Spinal cord (tissue), 10 donors: Measurements from ENCODE around the gene RGR. TPM values are rescaled to one million over a fixed set of nuclear protein-coding genes. Genes with fewer than 3 reads are reported as not detected.

ENCODE experiments used
- DNase-seq, 6 donors: peaks; one replicate each; pipeline versions ENCODE4 v3.0.0 to v3.0.0-alpha.2; 2013 to 2015; ENCODE audit warnings: low spot score in 6 of 6, low read depth in 4 of 6
- H3K27ac ChIP-seq: one replicate; pipeline ENCODE4 v1.5.1; 2013; ENCODE audit warnings: low read depth, low read length, control low read depth
- H3K27me3 ChIP-seq: one replicate; pipeline ENCODE4 v1.6.1; 2013; ENCODE audit warnings: low read length; ENCODE audit not compliant: control insufficient read depth, insufficient read depth
- H3K36me3 ChIP-seq: one replicate; pipeline ENCODE4 v1.6.1; 2013; ENCODE audit warnings: low read length; ENCODE audit not compliant: control insufficient read depth, insufficient read depth
- H3K4me1 ChIP-seq: one replicate; pipeline ENCODE4 v1.6.1; 2013; ENCODE audit warnings: low read length; ENCODE audit not compliant: control insufficient read depth, insufficient read depth
- H3K4me3 ChIP-seq: one replicate; pipeline ENCODE4 v1.5.1; 2013; ENCODE audit warnings: low read depth, low read length, control low read depth
- H3K9me3 ChIP-seq: one replicate; pipeline ENCODE4 v1.6.1; 2013; ENCODE audit warnings: low read length; ENCODE audit not compliant: control insufficient read depth, insufficient read depth
- WGBS: methylation state at CpG from one replicate; pipeline ENCODE4 v1.1.5; 2013; ENCODE audit warnings: missing lambda C conversion rate; ENCODE audit not compliant: insufficient coverage; 5-methylcytosine and 5-hydroxymethylcytosine counted together
- polyA plus RNA-seq, 2 donors: library from polyadenylated mRNA; unstranded; fragments of 120-200 nt; gene quantifications; one replicate each; pipeline ENCODE4 v1.2.1, GENCODE V29; 2013; ENCODE audit not compliant: insufficient read length in 2 of 2
- total RNA-seq, 2 donors: library from RNA; depleted of rRNA in 1 of 2; stranded (reverse); fragments of 120-200 nt in 1 of 2; fragments of >200 nt in 1 of 2; gene quantifications; one replicate each; pipeline versions ENCODE4 v1.2.3 to v1.2.4, GENCODE V29; 2013 to 2014
- donor health status: healthy.

Gene RGR
- total and polyA plus RNA-seq, 4 donors: 3.4 to 12.1 (median 6.3) TPM

GRCh38 chr10:84232376-84232775 is 12.5 kb upstream of the RGR start:
- Histone ChIP-seq H3K27ac (no peak overlapping the region), H3K4me3 (no peak overlapping the region), H3K36me3 (no peaks in the 10 kb centered on the region), H3K4me1 (no peaks in the 10 kb centered on the region), H3K9me3 (no peaks in the 10 kb centered on the region), H3K27me3 (peaks cover under 1% of the 10 kb centered on the region)
- WGBS: 89% methylated on average over 10 of the region's 10 CpGs
- no peak for DNase-seq

- 85% methylated on average over 4 of the region's 4 CpGs for WGBS
- no peak for DNase-seq
- H3K36me3 ChIP-seq: no peaks in the 10 kb centered on the region
- no peaks in the 10 kb centered on the region for H3K4me1 ChIP-seq
- no peak overlapping the region for H3K27ac ChIP-seq
- peaks cover 4% of the 10 kb centered on the region for H3K27me3 ChIP-seq
- no peak overlapping the region for H3K4me3 ChIP-seq
- no peaks in the 10 kb centered on the region for H3K9me3 ChIP-seq
Measured at GRCh38 chr10:84233940-84234339, 10.9 kb upstream of the RGR start.

GRCh38 chr10:84234479-84234878 is 10.4 kb upstream of the RGR start:
- no peaks in the 10 kb centered on the region for H3K36me3 ChIP-seq
- no peak for DNase-seq
- no peak overlapping the region for H3K4me3 ChIP-seq
- H3K4me1 ChIP-seq: no peaks in the 10 kb centered on the region
- H3K27ac ChIP-seq: no peak overlapping the region
- H3K9me3 ChIP-seq: no peaks in the 10 kb centered on the region
- WGBS: 85% methylated on average over 4 of the region's 4 CpGs
- H3K27me3 ChIP-seq: peaks cover 4% of the 10 kb centered on the region

GRCh38 chr10:84235096-84235495 is 9.8 kb upstream of the RGR start:
- Histone ChIP-seq H3K36me3 (no peaks in the 10 kb centered on the region), H3K4me3 (no peak overlapping the region)
- 57% methylated on average over 1 of the region's 4 CpGs for WGBS

GRCh38 chr10:84236807-84237198 is 8.1 kb upstream of the RGR start:
- DNase-seq: no peak
- no peaks in the 10 kb centered on the region for H3K36me3 ChIP-seq
- peaks cover 5% of the 10 kb centered on the region for H3K4me1 ChIP-seq
- H3K27ac ChIP-seq: no peak overlapping the region
- 90% methylated on average over 6 of the region's 6 CpGs for WGBS
- H3K9me3 ChIP-seq: no peaks in the 10 kb centered on the region
- no peak overlapping the region for H3K4me3 ChIP-seq
- peaks cover 4% of the 10 kb centered on the region for H3K27me3 ChIP-seq

More at GRCh38 chr10:84235096-84235495, 9.8 kb upstream of the RGR start:
- no peak for DNase-seq
- peaks cover 4% of the 10 kb centered on the region for H3K27me3 ChIP-seq
- no peaks in the 10 kb centered on the region for H3K4me1 ChIP-seq
- no peak overlapping the region for H3K27ac ChIP-seq
- no peaks in the 10 kb centered on the region for H3K9me3 ChIP-seq

GRCh38 chr10:84237199-84238051 is 7.4 kb upstream of the RGR start:
- DNase-seq: no peak
- Histone ChIP-seq H3K4me1 (peaks cover 5% of the 10 kb centered on the region), H3K9me3 (no peaks in the 10 kb centered on the region), H3K4me3 (no peak overlapping the region), H3K27me3 (peaks cover 4% of the 10 kb centered on the region), H3K27ac (no peak overlapping the region), H3K36me3 (no peaks in the 10 kb centered on the region)
- 51% methylated on average over 48 of the region's 52 CpGs for WGBS

GRCh38 chr10:84238909-84239308 is 5.9 kb upstream of the RGR start:
- Histone ChIP-seq H3K36me3 (no peaks in the 10 kb centered on the region), H3K4me3 (no peak overlapping the region), H3K27me3 (peaks cover 4% of the 10 kb centered on the region), H3K9me3 (no peaks in the 10 kb centered on the region), H3K27ac (no peak overlapping the region), H3K4me1 (peaks cover 9% of the 10 kb centered on the region)
- 100% methylated on average over 1 of the region's 3 CpGs for WGBS
- no peak for DNase-seq

GRCh38 chr10:84241185-84241790 is 3.6 kb upstream of the RGR start, which contains the start of gene LRIT1:
TSS of gene LRIT1 (minus strand) at chr10:84241546. CDS start at chr10:84241439, 107 bp downstream.
- no peak within 1 kb of the TSS for H3K27ac ChIP-seq
- H3K4me1 ChIP-seq: peaks cover 30% of the 10 kb centered on the region
- no peaks in the 10 kb centered on the region for H3K36me3 ChIP-seq
- 92% methylated on average over 12 of the region's 13 CpGs for WGBS
- H3K27me3 ChIP-seq: peaks cover 4% of the 10 kb centered on the region
- H3K9me3 ChIP-seq: no peaks in the 10 kb centered on the region
- no peak within 1 kb of the TSS for H3K4me3 ChIP-seq
- DNase-seq: no peak

GRCh38 chr10:84243759-84244158 is 1.1 kb upstream of the RGR start:
- H3K4me3 ChIP-seq: no peak overlapping the region
- no CpG with 5 or more reads among the region's 3 CpGs for WGBS

GRCh38 chr10:84247496-84247895 is 2.6 kb downstream of the RGR start:
- Histone ChIP-seq H3K36me3 (peaks cover 2% of the 10 kb centered on the region), H3K9me3 (no peaks in the 10 kb centered on the region), H3K4me1 (peaks cover 25% of the 10 kb centered on the region), H3K27ac (no peak overlapping the region), H3K27me3 (no peaks in the 10 kb centered on the region), H3K4me3 (no peak overlapping the region)
- DNase-seq: no peak
- 86% methylated on average over 6 of the region's 6 CpGs for WGBS

More at GRCh38 chr10:84243759-84244158, 1.1 kb upstream of the RGR start:
- Histone ChIP-seq H3K27me3 (no peaks in the 10 kb centered on the region), H3K9me3 (no peaks in the 10 kb centered on the region), H3K27ac (peak overlapping the region; percentile 80), H3K4me1 (peaks cover 30% of the 10 kb centered on the region), H3K36me3 (peaks cover 2% of the 10 kb centered on the region)
- DNase-seq: no peak
